ENCODE data around the gene GPR84.

GPR84 gene

GRCh38 chr12:54375259-54375579 lies 10.9 kb upstream of the GPR84 start:
- DNase-seq = no peak

DNA sequence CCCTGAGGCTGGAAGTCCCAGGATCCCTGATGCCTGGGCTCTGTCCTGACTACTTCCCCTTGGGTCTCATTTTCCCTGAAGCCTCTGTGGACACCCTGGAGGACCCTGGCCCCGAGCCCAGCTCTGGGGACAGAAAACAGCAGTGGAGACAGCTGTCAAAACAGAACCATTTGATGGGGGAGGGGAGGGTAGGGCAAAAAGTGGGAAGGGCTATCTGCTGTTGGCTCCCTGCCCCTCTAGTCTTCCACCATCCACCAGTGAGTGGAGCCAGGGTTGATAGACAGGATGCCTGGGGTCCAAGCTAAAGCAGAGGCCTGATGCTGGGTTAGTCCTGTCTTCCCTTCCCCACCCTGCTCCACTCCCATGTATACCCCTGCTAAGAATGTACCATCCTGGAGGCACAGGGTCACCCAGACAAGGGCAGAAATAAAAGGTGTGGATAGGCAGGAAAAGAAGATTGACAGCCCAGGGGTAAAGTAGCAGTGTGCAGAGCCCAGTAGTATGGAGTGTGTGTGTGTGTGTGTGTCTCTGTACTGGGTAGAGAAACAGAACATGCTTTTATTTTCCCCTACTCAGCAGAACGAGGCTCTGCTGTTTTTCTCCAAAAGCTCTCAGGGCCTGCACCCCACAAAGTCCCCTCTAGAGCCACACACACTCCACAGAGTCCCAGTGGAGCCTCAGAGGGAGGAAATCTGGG lies 10.4 kb upstream of the GPR84 start:
- DNase-seq = no peak

- DNase-seq = no peak
Measured at GRCh38 chr12:54373649-54374561, 9.6 kb upstream of the GPR84 start.

GRCh38 chr12:54372113-54372806 lies 8.0 kb upstream of the GPR84 start:
- DNase-seq = no peak

DNA sequence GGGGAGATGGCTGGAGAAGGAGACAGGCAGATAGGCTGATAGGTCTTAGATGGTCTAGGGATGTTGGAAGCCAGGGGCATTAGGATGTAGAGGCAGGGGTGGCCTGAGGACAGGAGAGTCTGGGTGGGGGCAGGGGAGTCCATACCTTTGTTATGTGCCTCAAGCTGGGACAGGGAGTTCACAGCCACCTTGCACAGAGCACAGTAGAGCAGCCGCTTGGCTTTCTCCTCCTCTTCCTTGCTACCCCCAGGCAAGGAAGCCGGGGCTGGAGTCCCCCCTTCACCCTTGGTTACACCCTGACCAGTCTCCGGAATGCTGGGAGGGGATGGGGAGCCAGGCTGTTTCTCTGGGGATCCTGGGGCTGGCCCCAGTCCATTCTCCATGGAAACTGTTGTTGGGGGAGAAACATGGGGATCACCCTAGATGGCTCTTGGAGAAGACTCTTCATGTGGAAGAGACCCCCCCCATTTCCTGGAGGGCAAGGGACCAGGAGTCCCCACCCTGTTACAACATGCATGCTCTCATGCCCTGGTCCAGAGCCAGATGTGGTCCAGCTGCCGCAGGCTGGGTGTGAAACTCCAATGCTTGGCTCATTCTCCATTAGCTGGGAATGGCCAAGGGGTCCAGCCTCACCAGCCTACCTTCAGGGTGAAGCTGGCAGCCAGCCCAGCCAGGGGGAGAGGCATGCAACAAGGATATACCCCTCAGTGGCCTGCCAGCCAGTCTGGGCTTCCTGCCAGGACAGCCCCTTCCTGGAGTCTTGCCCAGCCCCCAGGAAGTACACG lies 7.2 kb upstream of the GPR84 start:
- DNase-seq = peak in 23 of 58 donors; percentile 17 to 76 (median 34)

DNA sequence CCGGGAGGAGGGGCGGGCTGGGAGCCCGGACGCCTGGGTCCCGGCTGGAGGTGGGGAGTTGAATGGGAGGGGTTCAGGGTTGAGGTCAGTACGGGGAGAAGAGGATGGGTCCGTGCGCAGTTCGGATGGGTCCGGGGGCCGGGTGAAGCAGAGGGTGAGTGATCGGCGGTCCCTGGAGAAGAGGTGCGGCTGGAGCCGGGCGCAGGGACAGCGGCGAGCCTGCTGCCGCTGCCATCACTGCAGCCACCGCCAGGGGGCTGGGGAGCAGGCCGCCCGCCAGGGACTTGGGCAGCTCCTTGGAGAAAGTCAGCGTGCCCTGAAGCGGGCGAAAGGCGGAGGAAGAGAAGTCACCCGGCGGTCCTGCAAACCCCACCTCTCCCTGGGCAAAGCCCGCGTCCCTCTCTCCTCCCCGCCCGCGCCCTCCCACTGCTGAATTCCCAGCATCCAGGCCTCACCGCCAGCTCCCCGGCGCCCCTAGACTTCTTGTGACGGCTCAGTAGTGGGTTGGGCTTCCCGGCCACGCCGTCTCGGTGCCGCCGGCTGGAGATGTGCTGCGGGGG lies 6.0 kb upstream of the GPR84 start:
- DNase-seq = peak in 50 of 58 donors; percentile 34 to 84 (median 63)

DNA sequence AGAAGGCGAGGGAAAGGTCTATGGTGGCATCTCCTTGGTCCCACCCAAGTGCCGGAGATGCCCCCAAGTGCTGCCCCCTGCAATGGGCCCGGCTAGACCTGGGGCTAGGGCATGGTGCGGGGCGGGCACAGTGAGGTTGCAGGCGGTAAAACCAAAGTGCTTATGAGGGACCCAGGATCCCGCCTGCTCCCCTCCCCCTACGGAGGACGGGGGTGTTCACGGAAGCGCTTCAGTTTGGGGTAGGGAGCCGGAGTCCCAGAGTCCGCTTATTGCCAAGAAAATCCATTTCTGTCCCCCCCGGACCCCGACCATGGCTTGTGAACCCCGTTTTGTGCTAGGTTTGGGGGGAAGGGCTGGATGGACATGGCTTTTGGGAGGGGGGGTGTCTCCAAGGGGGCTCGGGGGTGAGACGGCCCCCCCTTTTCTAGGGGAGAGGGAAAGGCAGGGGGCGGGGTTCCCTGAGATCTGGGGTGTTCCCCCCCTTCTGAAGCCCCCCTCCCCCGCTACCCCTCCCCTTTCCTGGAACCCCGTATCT lies 5.4 kb upstream of the GPR84 start:
- no peak for DNase-seq

- peak in 57 of 58 donors; percentile 18 to 92 (median 75) for DNase-seq
Measured at GRCh38 chr12:54368709-54369596, 4.7 kb upstream of the GPR84 start.

GRCh38 chr12:54368025-54368708 lies 3.9 kb upstream of the GPR84 start:
- DNase-seq = no peak

DNA sequence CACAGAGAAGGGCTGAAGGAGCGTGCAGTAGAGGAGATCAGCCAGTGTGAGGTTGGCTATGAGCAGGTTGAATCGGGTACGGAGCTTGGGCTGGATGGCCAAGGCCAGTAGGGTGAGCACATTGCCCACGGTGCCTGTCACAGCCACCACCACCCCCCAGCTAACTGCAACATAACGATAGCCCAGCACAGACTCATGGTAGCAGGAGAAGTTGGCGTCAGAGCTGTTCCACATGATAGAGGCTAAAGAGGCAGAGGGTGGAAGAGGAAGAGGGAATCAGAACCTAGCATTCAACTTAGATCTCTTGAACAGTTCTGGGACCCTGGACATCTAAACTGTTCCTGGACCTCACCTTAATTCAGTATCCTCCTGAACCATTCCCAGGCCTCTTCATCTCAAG lies 668 bp downstream of the GPR84 start:
- DNase-seq = no peak

DNA sequence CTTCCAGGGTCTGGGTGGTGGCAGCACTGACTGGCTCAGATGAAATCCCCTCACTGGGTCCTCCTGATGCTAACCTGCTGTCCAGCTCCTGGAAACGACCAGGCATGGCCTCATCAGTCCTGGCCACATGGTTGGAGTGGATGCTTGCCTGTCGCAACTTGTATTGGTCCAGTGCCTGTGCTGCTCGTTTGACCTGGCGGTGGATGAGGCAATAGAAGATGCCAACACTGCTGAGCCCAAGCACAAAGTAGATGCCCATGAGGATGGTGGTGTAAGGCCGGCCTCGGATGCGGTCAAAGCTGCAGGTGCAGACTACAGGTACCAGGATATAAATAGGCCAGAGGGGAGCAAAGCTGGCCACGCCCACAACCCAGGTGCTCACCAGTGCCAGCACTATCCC lies 1.2 kb downstream of the GPR84 start:
- DNase-seq = no peak

GRCh38 chr12:54360717-54361456 lies 3.4 kb downstream of the GPR84 start:
- DNase-seq = peak in 51 of 58 donors; percentile 9 to 87 (median 52)

DNA sequence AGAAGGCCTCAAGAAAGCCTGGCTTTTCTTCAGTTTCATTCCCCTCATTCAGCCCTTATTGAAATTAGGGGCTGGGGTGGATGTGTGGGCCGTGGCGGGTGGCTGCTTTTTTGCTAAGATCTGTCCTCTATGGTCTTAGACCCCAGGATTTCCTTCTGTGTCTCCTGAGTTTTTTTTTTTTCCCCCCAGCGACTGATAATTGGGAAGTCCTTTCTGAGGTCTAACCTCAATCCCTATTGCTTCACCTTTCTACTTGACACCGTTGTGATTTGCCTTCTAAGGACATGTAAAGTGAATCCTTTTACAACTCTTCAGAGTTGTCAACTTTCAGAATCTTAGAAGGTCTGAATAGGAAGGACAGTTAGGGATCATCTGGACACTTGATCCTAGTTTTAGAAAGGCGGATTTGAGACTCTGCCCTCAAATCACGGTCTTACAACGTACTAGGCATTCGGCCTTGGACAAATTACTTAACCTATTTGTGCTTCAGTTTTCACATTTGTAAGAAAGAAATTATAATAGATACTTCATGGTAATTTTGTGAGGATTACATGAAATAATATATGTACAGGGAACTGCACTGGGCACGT lies 4.4 kb downstream of the GPR84 start:
- no peak for DNase-seq

DNA sequence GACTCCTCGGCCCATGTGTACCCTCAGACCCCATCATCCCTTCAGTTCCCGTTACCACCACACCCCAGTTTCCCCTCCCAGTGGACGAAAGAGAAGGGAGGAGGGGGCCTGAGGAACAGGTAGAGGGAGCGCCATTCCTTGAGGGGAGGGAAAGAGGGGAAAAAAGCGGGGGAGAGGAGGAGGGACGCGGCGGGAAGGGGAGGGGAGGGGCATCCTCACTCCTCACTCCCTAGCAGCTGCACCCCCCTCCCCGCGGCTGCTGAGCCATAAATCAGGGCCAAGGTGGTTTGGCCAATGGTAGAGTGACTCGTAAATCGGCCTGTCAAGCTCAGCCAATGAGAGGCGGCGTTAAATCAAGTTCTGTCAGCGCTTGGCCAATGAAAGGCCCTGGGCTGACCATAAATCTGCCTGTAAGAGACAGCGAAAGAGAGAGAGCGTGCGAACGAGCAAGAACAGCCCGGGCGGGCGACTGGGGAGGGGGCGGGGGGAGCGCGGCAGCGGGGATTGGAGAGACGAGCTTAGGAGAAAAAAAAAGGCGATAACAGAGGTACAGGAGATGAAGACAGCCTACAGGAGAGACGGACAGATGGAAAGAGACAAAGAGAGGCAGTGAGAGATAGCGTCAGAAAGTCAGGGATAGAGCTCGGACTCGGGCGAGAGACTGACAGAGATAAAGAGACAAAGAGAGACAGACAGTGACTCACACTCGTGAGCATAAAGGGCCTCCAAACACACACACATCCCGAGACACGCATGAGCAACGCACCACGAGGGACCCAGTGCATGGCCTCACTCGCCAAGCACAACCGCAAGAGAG lies 5.1 kb downstream of the GPR84 start:
- DNase-seq = peak; percentile 74 to 99 (median 97)

DNA sequence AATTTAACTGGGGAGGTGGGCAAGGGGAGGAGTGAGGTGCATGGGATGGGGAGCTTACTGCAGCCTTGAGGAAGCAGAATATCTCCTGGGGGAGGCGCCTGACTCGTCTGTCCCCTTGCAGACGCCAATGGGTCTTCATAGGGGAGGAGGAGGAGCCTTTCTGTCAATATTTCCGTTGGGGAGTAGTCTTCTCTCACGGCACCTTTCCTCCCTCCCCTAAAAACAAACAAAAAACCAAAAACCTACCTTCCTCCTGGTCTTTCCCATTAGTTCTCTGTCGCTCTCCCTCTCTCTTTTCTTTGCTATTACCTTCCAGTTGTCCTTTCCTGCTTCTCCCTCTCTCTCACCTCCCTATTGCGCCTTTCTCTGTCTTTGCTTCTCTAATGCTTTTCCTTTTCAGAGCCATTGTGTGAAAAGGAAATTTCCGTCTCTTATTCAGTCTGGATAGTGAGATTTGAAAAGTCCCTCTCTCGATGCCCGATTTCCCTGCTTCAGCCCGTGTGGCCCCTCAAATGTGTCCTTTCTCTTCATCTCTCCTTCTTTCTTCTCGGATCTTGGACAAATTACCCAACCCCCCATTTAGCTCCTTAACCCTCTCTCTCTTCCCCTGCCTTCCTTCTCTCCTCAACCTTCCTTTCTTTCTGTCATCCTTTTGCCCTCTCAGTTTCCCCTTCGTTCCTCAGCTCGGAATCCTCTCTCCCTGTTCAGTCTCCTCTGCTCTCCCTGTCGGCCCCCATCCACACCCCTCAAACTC lies 5.9 kb downstream of the GPR84 start:
- DNase-seq = peak in 33 of 58 donors; percentile 13 to 83 (median 37)
